MCF 10A (cell line): ENCODE results near the gene ZNF581. TPM values are rescaled to one million over a fixed set of nuclear protein-coding genes. Genes with fewer than 3 reads are reported as not detected.

Source experiments
- BruUV-seq: library from RNA; stranded (reverse); fragments of 400-500 nt; replicated peaks from 2 replicates; lab custom pipeline; 2021; lab: Mats Ljungman, UMichigan
- CTCF ChIA-PET: fragments of 300-600 bp; sonication (Branson Sonifier 250); formaldehyde crosslinking; extraction: SDS; loops from one replicate; lab custom pipeline; 2021; ENCODE audit warnings: antibody characterized with exemption, inconsistent platforms; lab: Yijun Ruan, JAX
- POLR2A ChIA-PET: fragments of 300-600, 350-650 bp; sonication (Branson Sonifier 250); formaldehyde crosslinking; extraction: SDS; loops from one replicate; lab custom pipeline; 2020; ENCODE audit warnings: antibody characterized with exemption, inconsistent platforms; lab: Yijun Ruan, JAX
- DNase-seq: peaks from one replicate; pipeline ENCODE4 v3.0.0-alpha.2; 2018; ENCODE audit not compliant: unreplicated experiment
- H3K27ac Mint-ChIP-seq: one replicate; pipeline ENCODE4 v1.8.0; 2022; ENCODE audit warnings: mild to moderate bottlenecking, low read depth, mixed read lengths; ENCODE audit not compliant: unreplicated experiment
- H3K27me3 Mint-ChIP-seq: one replicate; pipeline ENCODE4 v1.8.0; 2022; ENCODE audit warnings: mixed read lengths; ENCODE audit not compliant: insufficient read depth, unreplicated experiment
- H3K36me3 Mint-ChIP-seq: one replicate; pipeline ENCODE4 v1.8.0; 2022; ENCODE audit warnings: mild to moderate bottlenecking, moderate library complexity, mixed read lengths; ENCODE audit not compliant: insufficient read depth, unreplicated experiment
- H3K4me1 Mint-ChIP-seq: one replicate; pipeline ENCODE4 v1.8.0; 2022; ENCODE audit warnings: mixed read lengths; ENCODE audit not compliant: insufficient read depth, unreplicated experiment
- H3K4me3 Mint-ChIP-seq: one replicate; pipeline ENCODE4 v1.8.0; 2022; ENCODE audit warnings: mild to moderate bottlenecking, moderate library complexity, mixed read lengths; ENCODE audit not compliant: unreplicated experiment
- H3K9me3 Mint-ChIP-seq: one replicate; pipeline ENCODE4 v1.8.0; 2022; ENCODE audit warnings: mixed read lengths; ENCODE audit not compliant: unreplicated experiment
- intact Hi-C: fragments of 100-400 bp; cut with micrococcal nuclease; formaldehyde crosslinking; loops from 2 replicates; pipeline ENCODE4 v1.14.1; 2022
- total RNA-seq: library from RNA; stranded (reverse); gene quantifications from 2 replicates; pipeline ENCODE4 v1.2.3, GENCODE V29; 2022
- TF ChIP-seq, protein P1 (sequence below): fragments of 200-600 bp; IDR thresholded peaks from one replicate; pipeline ENCODE4 v1.8.0; 2022; ENCODE audit warnings: antibody characterized with exemption, mild to moderate bottlenecking; ENCODE audit not compliant: unreplicated experiment

Gene ZNF581
- total RNA-seq, 1 experiment from 2014 or later, result 25.7 TPM

DNA sequence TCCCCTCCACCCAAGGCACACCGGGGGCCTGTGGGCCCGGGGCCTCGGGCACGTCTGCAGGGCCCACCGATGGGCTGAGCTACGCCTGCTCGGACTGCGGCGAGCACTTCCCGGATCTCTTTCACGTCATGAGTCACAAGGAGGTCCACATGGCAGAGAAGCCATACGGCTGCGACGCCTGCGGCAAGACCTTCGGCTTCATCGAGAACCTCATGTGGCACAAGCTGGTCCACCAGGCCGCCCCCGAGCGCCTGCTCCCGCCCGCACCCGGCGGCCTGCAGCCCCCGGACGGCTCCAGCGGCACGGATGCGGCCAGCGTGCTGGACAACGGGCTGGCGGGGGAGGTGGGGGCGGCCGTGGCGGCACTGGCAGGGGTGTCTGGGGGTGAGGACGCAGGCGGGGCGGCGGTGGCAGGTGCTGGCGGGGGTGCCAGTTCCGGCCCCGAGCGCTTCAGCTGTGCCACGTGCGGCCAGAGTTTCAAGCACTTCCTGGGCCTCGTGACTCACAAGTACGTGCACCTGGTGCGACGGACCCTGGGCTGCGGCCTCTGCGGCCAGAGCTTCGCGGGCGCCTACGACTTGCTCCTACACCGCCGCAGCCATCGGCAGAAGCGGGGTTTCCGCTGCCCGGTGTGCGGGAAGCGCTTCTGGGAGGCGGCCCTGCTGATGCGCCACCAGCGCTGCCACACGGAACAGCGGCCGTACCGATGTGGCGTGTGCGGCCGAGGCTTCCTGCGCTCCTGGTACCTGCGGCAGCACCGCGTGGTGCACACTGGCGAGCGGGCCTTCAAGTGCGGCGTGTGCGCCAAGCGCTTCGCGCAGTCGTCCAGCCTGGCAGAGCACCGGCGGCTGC, 27.7 kb upstream of the ZNF581 start:
- Mint-ChIP-seq H3K36me3 (peaks cover 37% of the 10 kb centered on the region), H3K9me3 (no peaks in the 10 kb centered on the region), H3K27me3 (no peaks in the 10 kb centered on the region), H3K27ac (no peak overlapping the region), H3K4me1 (no peaks in the 10 kb centered on the region), H3K4me3 (no peak overlapping the region)
- ChIA-PET POLR2A (interaction anchor here (0.7 kb wide), 1 partner anchor 14 kb away, joined by 3 read pairs; no protein-coding TSS in a partner anchor), CTCF (no interaction called here)
- no TSS peak for BruUV-seq
- TF ChIP-seq, protein P1, sequence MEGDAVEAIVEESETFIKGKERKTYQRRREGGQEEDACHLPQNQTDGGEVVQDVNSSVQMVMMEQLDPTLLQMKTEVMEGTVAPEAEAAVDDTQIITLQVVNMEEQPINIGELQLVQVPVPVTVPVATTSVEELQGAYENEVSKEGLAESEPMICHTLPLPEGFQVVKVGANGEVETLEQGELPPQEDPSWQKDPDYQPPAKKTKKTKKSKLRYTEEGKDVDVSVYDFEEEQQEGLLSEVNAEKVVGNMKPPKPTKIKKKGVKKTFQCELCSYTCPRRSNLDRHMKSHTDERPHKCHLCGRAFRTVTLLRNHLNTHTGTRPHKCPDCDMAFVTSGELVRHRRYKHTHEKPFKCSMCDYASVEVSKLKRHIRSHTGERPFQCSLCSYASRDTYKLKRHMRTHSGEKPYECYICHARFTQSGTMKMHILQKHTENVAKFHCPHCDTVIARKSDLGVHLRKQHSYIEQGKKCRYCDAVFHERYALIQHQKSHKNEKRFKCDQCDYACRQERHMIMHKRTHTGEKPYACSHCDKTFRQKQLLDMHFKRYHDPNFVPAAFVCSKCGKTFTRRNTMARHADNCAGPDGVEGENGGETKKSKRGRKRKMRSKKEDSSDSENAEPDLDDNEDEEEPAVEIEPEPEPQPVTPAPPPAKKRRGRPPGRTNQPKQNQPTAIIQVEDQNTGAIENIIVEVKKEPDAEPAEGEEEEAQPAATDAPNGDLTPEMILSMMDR, result no peak
- intact Hi-C loops, result no loop called here
- no peak for DNase-seq

DNA sequence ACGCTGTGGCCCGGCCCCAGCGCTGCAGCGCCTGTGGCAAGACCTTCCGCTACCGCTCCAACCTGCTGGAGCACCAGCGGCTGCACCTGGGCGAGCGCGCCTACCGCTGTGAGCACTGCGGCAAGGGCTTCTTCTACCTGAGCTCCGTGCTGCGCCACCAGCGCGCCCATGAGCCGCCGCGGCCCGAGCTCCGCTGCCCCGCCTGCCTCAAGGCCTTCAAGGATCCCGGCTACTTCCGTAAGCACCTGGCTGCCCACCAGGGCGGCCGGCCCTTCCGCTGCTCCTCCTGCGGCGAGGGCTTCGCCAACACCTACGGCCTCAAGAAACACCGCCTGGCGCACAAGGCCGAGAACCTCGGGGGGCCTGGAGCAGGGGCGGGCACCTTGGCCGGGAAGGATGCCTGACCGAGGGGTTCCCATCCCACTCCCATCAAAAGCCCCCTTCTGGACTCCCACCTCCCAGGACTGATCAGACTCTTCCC, 27.0 kb upstream of the ZNF581 start:
- no peak overlapping the region for H3K4me3 Mint-ChIP-seq
- no peaks in the 10 kb centered on the region for H3K9me3 Mint-ChIP-seq
- intact Hi-C loops, result no loop called here
- no peaks in the 10 kb centered on the region for H3K27me3 Mint-ChIP-seq
- H3K4me1 Mint-ChIP-seq, result no peaks in the 10 kb centered on the region
- TF ChIP-seq, protein P1, result no peak
- ChIA-PET POLR2A (no interaction called here), CTCF (no interaction called here)
- no peak for DNase-seq
- H3K36me3 Mint-ChIP-seq, result peaks cover 37% of the 10 kb centered on the region
- no peak overlapping the region for H3K27ac Mint-ChIP-seq
- no TSS peak for BruUV-seq

DNA sequence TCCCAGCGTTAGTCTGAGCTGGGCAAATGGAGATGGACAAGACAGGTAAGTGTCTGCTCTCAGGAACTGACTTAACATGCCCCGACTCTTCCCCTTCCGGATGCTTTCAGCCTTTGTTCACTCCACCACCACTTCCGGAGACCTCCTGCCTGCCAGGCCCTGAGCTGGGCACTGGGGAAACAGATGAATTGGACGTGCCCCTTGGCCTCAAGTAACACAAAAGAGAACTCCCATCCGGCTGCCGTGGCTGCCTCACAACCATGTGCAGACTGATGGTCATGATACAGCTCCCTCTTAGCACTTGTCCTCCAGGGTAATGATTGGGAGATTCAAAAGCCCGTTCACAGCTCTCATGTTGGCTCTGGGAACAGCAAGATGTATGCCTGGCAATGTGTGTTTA, 26.0 kb upstream of the ZNF581 start:
- H3K4me3 Mint-ChIP-seq, result no peak overlapping the region
- H3K36me3 Mint-ChIP-seq, result peaks cover 37% of the 10 kb centered on the region
- H3K4me1 Mint-ChIP-seq, result no peaks in the 10 kb centered on the region
- BruUV-seq, result no TSS peak
- H3K27me3 Mint-ChIP-seq, result no peaks in the 10 kb centered on the region
- ChIA-PET CTCF (interaction anchor here (1.3 to 2.2 kb wide), 2 partner anchors 11 to 14 kb away, joined by 4 to 17 read pairs; partner anchors contain the start of gene ZNF865), POLR2A (interaction anchor here (1.1 kb wide), 1 partner anchor 11 kb away, joined by 8 read pairs; no protein-coding TSS in a partner anchor)
- DNase-seq, result no peak
- H3K9me3 Mint-ChIP-seq, result no peaks in the 10 kb centered on the region
- TF ChIP-seq, protein P1, result no peak
- intact Hi-C loops, result no loop called here
- no peak overlapping the region for H3K27ac Mint-ChIP-seq

DNA sequence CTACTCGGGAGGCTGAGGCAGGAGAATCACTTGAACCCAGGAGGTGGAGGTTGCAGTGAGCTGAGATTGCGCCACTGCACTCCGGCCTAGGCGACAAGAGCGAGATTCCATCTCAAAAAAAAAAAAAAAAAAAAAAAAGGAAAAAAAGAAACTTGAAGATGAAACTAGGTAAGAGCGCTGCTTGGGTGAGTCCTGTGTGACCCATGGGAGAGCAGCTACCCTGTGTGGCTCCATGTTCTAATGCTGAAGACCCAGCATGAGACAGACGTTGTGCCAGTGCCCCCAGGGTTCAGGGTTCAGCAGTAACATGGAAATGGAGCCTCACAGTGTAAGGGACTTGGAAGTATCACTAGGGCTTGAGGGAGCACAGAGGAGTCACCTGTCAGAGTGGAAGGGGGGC, 25.0 kb upstream of the ZNF581 start:
- Mint-ChIP-seq H3K4me1 (peaks cover 1% of the 10 kb centered on the region), H3K27ac (no peak overlapping the region), H3K9me3 (no peaks in the 10 kb centered on the region), H3K27me3 (no peaks in the 10 kb centered on the region), H3K4me3 (no peak overlapping the region), H3K36me3 (peaks cover 29% of the 10 kb centered on the region)
- CTCF ChIA-PET, result interaction anchor here (0.6 to 2.2 kb wide), 4 partner anchors 12 to 478 kb away, joined by 3 to 17 read pairs (median 4); partner anchors contain the start of gene ZNF865
- POLR2A ChIA-PET, result interaction anchor here (0.5 kb wide), 1 partner anchor 9 kb away, joined by 3 read pairs; no protein-coding TSS in a partner anchor
- intact Hi-C loops, result no loop called here
- BruUV-seq, result no TSS peak
- no peak for DNase-seq
- TF ChIP-seq, protein P1, result no peak
